Ovary (tissue), 9 donors: ENCODE results near the gene FAM50A. TPM values are rescaled to one million over a fixed set of nuclear protein-coding genes. Genes with fewer than 3 reads are reported as not detected.

Source experiments
- DNase-seq, 5 donors: peaks; one replicate each; pipeline ENCODE4 v3.0.0-alpha.2; 2019 to 2020
- H3K27ac ChIP-seq, 2 donors: fragments of 200-600 bp; one replicate each; pipeline versions ENCODE4 v1.5.1 to v1.8.0; 2019 to 2022
- H3K27me3 ChIP-seq: fragments of 200-600 bp; one replicate; pipeline ENCODE4 v1.8.0; 2022
- H3K36me3 ChIP-seq: fragments of 200-600 bp; sonication (generic); one replicate; pipeline ENCODE4 v1.5.1; 2019
- H3K4me1 ChIP-seq: one replicate; pipeline ENCODE4 v1.8.1; 2013; ENCODE audit warnings: mild to moderate bottlenecking, moderate library complexity; ENCODE audit not compliant: insufficient read depth
- H3K4me3 ChIP-seq: fragments of 200-600 bp; sonication (generic); one replicate; pipeline ENCODE4 v1.5.1; 2017
- H3K9me3 ChIP-seq, 2 donors: fragments of 200-600 bp in 1 of 2; sonication (generic) in 1 of 2; one replicate each; pipeline versions ENCODE4 v1.5.1 to v1.8.1; 2013 to 2019; ENCODE audit warnings: mild to moderate bottlenecking in 1 of 2, moderate library complexity in 1 of 2
- CTCF ChIP-seq, 3 donors: fragments of 450-650 bp in 2 of 3; fragments of 200-600 bp in 1 of 3; IDR thresholded peaks; one replicate each; pipeline versions ENCODE4 v1.5.1 to v1.8.0; 2016 to 2022; ENCODE audit warnings: antibody characterized with exemption in 3 of 3, mild to moderate bottlenecking in 1 of 3
- EP300 ChIP-seq: sonication (generic); formaldehyde crosslinking; IDR thresholded peaks from one replicate; pipeline ENCODE4 v1.6.1; 2017; ENCODE audit warnings: antibody characterized with exemption
- POLR2A ChIP-seq: fragments of 450-650 bp; IDR thresholded peaks from one replicate; pipeline ENCODE4 v1.6.1; 2017; ENCODE audit warnings: antibody characterized with exemption, mild to moderate bottlenecking, moderate library complexity
- WGBS, 3 donors: extraction: QIAGEN DNeasy Blood & Tissue Kit in 1 of 3; methylation state at CpG; one replicate each; pipeline versions ENCODE4 v1.1.5 to v1.1.7; 2013 to 2017; 5-methylcytosine and 5-hydroxymethylcytosine counted together
- intact Hi-C, 4 donors: fragments of 100-400 bp; cut with DNase I; formaldehyde crosslinking; loops; one replicate each; pipeline versions ENCODE4 v1.11.0 to v1.15.1; 2022 to 2023
- polyA plus RNA-seq, 2 donors: library from polyadenylated mRNA; stranded (reverse); fragments of 200-250 nt in 1 of 2; fragments of 350-450 nt in 1 of 2; fragmentation: Illumina TruSeq in 1 of 2; extraction: RNeasy Lipid Tissue Mini Kit (QIAGEN cat#74804) in 1 of 2; gene quantifications; one replicate each; pipeline ENCODE4 v1.2.3, GENCODE V29; 2013 to 2014
- total RNA-seq, 7 donors: library from RNA; depleted of rRNA in 2 of 7; stranded (reverse); fragments of >200 nt in 2 of 7; fragmentation: NEBNext Ultra II Directional in 3 of 7; extraction: Animal tissue kit (Norgen Biotek cat#: 25700) in 3 of 7; gene quantifications; one replicate each; pipeline versions ENCODE4 v1.1.0 to v1.2.4, GENCODE V29; 2016 to 2023
- donor health status: DM: no; HTN: no; CAD: no; lungs with moderate emphysema.
- donor health status: DM: no; HTN: no; CAD: no.
- donor health status: Bipolar disorder and iron deficiency.
- donor health status: DM: yes; HTN: yes; CAD: no.
- donor health status: DM: no; HTN: no; CAD: no.
- donor health status: DM: yes; HTN: yes; CAD: no.

Gene FAM50A
- total and polyA plus RNA-seq, 9 donors, result 21.3 to 48.9 (median 37.6) TPM

- H3K9me3 ChIP-seq, result no peaks in the 10 kb centered on the region
- TF ChIP-seq CTCF (IDR thresholded peaks at IDR 0.05) (no peak), POLR2A (no peak), EP300 (no peak)
- H3K4me1 ChIP-seq, result no peaks in the 10 kb centered on the region
- no peaks in the 10 kb centered on the region for H3K36me3 ChIP-seq
- no peak overlapping the region for H3K27ac ChIP-seq
- WGBS, 3 donors, result 88 to 91% (median 90%) methylated on average over 16 of the region's 16 CpGs
- DNase-seq, result no peak
- no peaks in the 10 kb centered on the region for H3K27me3 ChIP-seq
- intact Hi-C loops, result no loop called here
- no peak overlapping the region for H3K4me3 ChIP-seq
Observed at GRCh38 chrX:154445776-154446175, 1.8 kb downstream of the FAM50A start.

GRCh38 chrX:154446430-154446829 is 2.5 kb downstream of the FAM50A start:
- intact Hi-C loops, result no loop called here
- no peak overlapping the region for H3K4me3 ChIP-seq
- no peak for TF ChIP-seq CTCF (IDR thresholded peaks at IDR 0.05)
- TF ChIP-seq EP300, result no peak
- no peak for TF ChIP-seq POLR2A
- 85 to 91% (median 87%) methylated on average over 12 of the region's 12 CpGs for WGBS, 3 donors
- no peaks in the 10 kb centered on the region for H3K4me1 ChIP-seq
- no peaks in the 10 kb centered on the region for H3K36me3 ChIP-seq
- H3K9me3 ChIP-seq, result no peaks in the 10 kb centered on the region
- no peak for DNase-seq
- no peak overlapping the region for H3K27ac ChIP-seq
- H3K27me3 ChIP-seq, result no peaks in the 10 kb centered on the region

- no peaks in the 10 kb centered on the region for H3K36me3 ChIP-seq
- H3K4me1 ChIP-seq, result no peaks in the 10 kb centered on the region
- TF ChIP-seq EP300, result no peak
- TF ChIP-seq CTCF (IDR thresholded peaks at IDR 0.05), result no peak
- TF ChIP-seq POLR2A, result no peak
- no peak overlapping the region for H3K4me3 ChIP-seq
- H3K27ac ChIP-seq, result no peak overlapping the region
- DNase-seq, result no peak
- H3K27me3 ChIP-seq, result no peaks in the 10 kb centered on the region
- WGBS, 3 donors, result 80 to 87% (median 85%) methylated on average over 14 of the region's 14 CpGs
- no peaks in the 10 kb centered on the region for H3K9me3 ChIP-seq
- intact Hi-C loops, result no loop called here
Observed at GRCh38 chrX:154448484-154448883, 4.5 kb downstream of the FAM50A start.

GRCh38 chrX:154449618-154450017 is 5.7 kb downstream of the FAM50A start:
- Histone ChIP-seq H3K36me3 (no peaks in the 10 kb centered on the region), H3K27me3 (no peaks in the 10 kb centered on the region), H3K4me1 (no peaks in the 10 kb centered on the region), H3K4me3 (no peak overlapping the region), H3K9me3 (no peaks in the 10 kb centered on the region), H3K27ac (no peak overlapping the region)
- 87 to 89% (median 87%) methylated on average over 18 of the region's 18 CpGs for WGBS, 3 donors
- intact Hi-C loops, result no loop called here
- DNase-seq, result no peak
- no peak for TF ChIP-seq CTCF (IDR thresholded peaks at IDR 0.05)
- no peak for TF ChIP-seq POLR2A
- TF ChIP-seq EP300, result no peak

- DNase-seq, result no peak
- intact Hi-C loops, result no loop called here
- no peaks in the 10 kb centered on the region for H3K4me1 ChIP-seq
- no peak overlapping the region for H3K4me3 ChIP-seq
- H3K9me3 ChIP-seq, result no peaks in the 10 kb centered on the region
- H3K27me3 ChIP-seq, result no peaks in the 10 kb centered on the region
- H3K36me3 ChIP-seq, result no peaks in the 10 kb centered on the region
- no peak for TF ChIP-seq CTCF (IDR thresholded peaks at IDR 0.05)
- no peak for TF ChIP-seq POLR2A
- no peak for TF ChIP-seq EP300
- 87 to 90% (median 89%) methylated on average over 17 of the region's 17 CpGs for WGBS, 3 donors
- no peak overlapping the region for H3K27ac ChIP-seq
Observed at GRCh38 chrX:154450312-154450711, 6.4 kb downstream of the FAM50A start.
